ENCODE data around the gene LSM8. TPM values are rescaled to one million over a fixed set of nuclear protein-coding genes. Genes with fewer than 3 reads are reported as not detected.

LSM8 gene
- total RNA-seq, 1 experiment from 2014 or later = 29.4 TPM

DNA sequence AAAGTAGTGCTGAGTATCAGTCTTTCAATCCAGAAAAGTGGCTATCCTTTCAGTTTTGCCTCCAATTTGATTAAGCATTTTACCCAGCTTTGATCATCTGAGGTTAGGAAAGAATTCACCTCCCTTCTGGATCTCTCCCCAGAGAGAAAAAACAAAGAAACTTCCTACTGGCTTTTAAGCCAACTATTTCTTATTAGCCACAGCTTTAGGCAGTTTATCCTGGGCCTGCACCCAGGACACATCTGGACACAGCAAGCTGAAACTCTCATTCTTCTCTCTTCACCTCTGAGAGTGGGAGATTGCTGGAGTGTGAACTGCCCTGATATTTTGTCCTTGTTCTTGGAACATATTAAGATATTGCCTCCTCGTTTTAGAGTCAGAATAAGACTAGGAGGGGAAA lies 43.5 kb upstream of the LSM8 start (continued):
- TF ChIP-seq, protein P1, sequence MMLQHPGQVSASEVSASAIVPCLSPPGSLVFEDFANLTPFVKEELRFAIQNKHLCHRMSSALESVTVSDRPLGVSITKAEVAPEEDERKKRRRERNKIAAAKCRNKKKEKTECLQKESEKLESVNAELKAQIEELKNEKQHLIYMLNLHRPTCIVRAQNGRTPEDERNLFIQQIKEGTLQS (IDR thresholded peaks at IDR 0.05) = no peak
- TF ChIP-seq EZH2 (IDR thresholded peaks at IDR 0.05) (no peak), RAD21 (IDR thresholded peaks at IDR 0.05; ENCODE audit: low read depth) (no peak), POLR2A (IDR thresholded peaks at IDR 0.05; ENCODE audit: borderline replicate concordance, extremely low read depth, insufficient read depth, insufficient read length) (no peak), SIN3A (IDR thresholded peaks at IDR 0.05; ENCODE audit: low read depth) (no peak), TCF7L2 (IDR thresholded peaks at IDR 0.05; ENCODE audit: borderline replicate concordance, extremely low read depth, insufficient read depth, insufficient read length) (no peak), FOSL1 (IDR thresholded peaks at IDR 0.05; ENCODE audit: low read depth) (no peak), YY1 (IDR thresholded peaks at IDR 0.05; ENCODE audit: extremely low read depth, insufficient replicate concordance, low read depth, low read length) (no peak), POLR2AphosphoS5 (IDR thresholded peaks at IDR 0.05; ENCODE audit: low read depth, low read length) (no peak)
- TF ChIP-seq, protein P2, sequence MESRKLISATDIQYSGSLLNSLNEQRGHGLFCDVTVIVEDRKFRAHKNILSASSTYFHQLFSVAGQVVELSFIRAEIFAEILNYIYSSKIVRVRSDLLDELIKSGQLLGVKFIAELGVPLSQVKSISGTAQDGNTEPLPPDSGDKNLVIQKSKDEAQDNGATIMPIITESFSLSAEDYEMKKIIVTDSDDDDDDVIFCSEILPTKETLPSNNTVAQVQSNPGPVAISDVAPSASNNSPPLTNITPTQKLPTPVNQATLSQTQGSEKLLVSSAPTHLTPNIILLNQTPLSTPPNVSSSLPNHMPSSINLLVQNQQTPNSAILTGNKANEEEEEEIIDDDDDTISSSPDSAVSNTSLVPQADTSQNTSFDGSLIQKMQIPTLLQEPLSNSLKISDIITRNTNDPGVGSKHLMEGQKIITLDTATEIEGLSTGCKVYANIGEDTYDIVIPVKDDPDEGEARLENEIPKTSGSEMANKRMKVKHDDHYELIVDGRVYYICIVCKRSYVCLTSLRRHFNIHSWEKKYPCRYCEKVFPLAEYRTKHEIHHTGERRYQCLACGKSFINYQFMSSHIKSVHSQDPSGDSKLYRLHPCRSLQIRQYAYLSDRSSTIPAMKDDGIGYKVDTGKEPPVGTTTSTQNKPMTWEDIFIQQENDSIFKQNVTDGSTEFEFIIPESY (IDR thresholded peaks at IDR 0.05; ENCODE audit: extremely low read depth, insufficient replicate concordance, low read length) = no peak

DNA sequence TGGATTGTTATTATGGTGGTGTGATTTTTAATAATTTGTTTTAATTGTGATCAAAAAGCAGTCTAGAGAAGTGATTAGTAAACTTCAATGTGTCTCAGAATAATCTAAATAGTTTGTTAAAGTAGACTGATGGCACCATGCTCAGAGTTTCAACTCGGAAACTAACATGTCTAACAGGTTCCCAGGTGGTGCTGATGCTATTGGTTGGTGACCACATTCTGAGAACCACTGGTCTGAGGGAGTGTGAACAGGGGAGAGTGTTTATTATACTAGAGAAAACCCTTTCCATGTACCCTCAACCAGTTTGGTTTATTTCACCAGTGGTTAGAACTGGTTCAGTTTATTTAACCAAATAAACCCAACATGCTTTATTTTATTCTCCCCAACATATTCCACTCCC lies 42.0 kb upstream of the LSM8 start:
- Histone ChIP-seq H3K4me3 (replicated peaks in 1 of 2; ENCODE audit: low read depth in 1 of 2, low read length in 2 of 2) (no peak overlapping the region), H3K4me1 (ENCODE audit: control insufficient read depth in 1 of 2, insufficient read depth in 2 of 2, low read length in 2 of 2) (no peaks in the 10 kb centered on the region), H4K20me1 (ENCODE audit: insufficient read depth) (no peaks in the 10 kb centered on the region), H3K9me3 (ENCODE audit: control insufficient read depth in 1 of 2, insufficient read depth in 1 of 2, low read depth in 1 of 2, low read length in 2 of 2) (no peaks in the 10 kb centered on the region), H3K79me2 (ENCODE audit: insufficient read depth, low read length) (no peaks in the 10 kb centered on the region), H2AFZ (ENCODE audit: low read depth, low read length, poor library complexity, severe bottlenecking) (no peak overlapping the region), H3K4me2 (ENCODE audit: low read length) (no peak overlapping the region), H3K36me3 (ENCODE audit: control insufficient read depth in 1 of 2, insufficient read depth in 2 of 2, low read length in 2 of 2) (no peaks in the 10 kb centered on the region), H3K9me2 (ENCODE audit: insufficient read depth) (0 out of 2 replicates have a peak, but pooled peaks cover 3% of the 10 kb centered on the region), H3K27ac (ENCODE audit: low read depth, low read length) (no peak overlapping the region), H3K9ac (ENCODE audit: low read length) (no peak overlapping the region), H3K27me3 (ENCODE audit: insufficient read depth, low read length) (no peaks in the 10 kb centered on the region)
- no peak for DNase-seq (ENCODE audit: low read depth, low spot score)
- ATAC-seq = no peak
- ChIA-PET RAD21 (ENCODE audit: low non-redundant PET in 1 of 2, low total read pairs in 2 of 2, uncharacterized antibody in 2 of 2, unreplicated experiment in 2 of 2) (no interaction called here), CTCF (no interaction called here), POLR2A (no interaction called here)
- no TSS peak for BruUV-seq (replicated peaks)
- intact Hi-C loops (cut with micrococcal nuclease) = no loop called here
- TF ChIP-seq POLR2AphosphoS5 (IDR thresholded peaks at IDR 0.05; ENCODE audit: low read depth, low read length) (no peak), SP1 (IDR thresholded peaks at IDR 0.05; ENCODE audit: low read depth) (no peak), SRF (IDR thresholded peaks at IDR 0.05; ENCODE audit: low read depth) (no peak), EZH2phosphoT487 (IDR thresholded peaks at IDR 0.05; ENCODE audit: borderline replicate concordance) (no peak), FOSL1 (IDR thresholded peaks at IDR 0.05; ENCODE audit: low read depth) (no peak), EZH2 (IDR thresholded peaks at IDR 0.05) (no peak), JUND (IDR thresholded peaks at IDR 0.05) (no peak), RAD21 (IDR thresholded peaks at IDR 0.05; ENCODE audit: low read depth) (no peak), ZNF274 (IDR thresholded peaks at IDR 0.05; ENCODE audit: low read depth, low read length) (no peak), YY1 (IDR thresholded peaks at IDR 0.05; ENCODE audit: extremely low read depth, insufficient replicate concordance, low read depth, low read length) (no peak), POLR2A (IDR thresholded peaks at IDR 0.05; ENCODE audit: borderline replicate concordance, extremely low read depth, insufficient read depth, insufficient read length) (no peak), CEBPB (IDR thresholded peaks at IDR 0.05; ENCODE audit: low read depth) (no peak)
- TF ChIP-seq, protein P1 (IDR thresholded peaks at IDR 0.05) = no peak
- TF ChIP-seq, protein P3, sequence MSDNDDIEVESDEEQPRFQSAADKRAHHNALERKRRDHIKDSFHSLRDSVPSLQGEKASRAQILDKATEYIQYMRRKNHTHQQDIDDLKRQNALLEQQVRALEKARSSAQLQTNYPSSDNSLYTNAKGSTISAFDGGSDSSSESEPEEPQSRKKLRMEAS (IDR thresholded peaks at IDR 0.05) = no peak
- TF ChIP-seq, protein P4, sequence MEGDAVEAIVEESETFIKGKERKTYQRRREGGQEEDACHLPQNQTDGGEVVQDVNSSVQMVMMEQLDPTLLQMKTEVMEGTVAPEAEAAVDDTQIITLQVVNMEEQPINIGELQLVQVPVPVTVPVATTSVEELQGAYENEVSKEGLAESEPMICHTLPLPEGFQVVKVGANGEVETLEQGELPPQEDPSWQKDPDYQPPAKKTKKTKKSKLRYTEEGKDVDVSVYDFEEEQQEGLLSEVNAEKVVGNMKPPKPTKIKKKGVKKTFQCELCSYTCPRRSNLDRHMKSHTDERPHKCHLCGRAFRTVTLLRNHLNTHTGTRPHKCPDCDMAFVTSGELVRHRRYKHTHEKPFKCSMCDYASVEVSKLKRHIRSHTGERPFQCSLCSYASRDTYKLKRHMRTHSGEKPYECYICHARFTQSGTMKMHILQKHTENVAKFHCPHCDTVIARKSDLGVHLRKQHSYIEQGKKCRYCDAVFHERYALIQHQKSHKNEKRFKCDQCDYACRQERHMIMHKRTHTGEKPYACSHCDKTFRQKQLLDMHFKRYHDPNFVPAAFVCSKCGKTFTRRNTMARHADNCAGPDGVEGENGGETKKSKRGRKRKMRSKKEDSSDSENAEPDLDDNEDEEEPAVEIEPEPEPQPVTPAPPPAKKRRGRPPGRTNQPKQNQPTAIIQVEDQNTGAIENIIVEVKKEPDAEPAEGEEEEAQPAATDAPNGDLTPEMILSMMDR (IDR thresholded peaks at IDR 0.05 in 2 of 3, conservative IDR thresholded peaks at IDR 0.05 in 1 of 3; ENCODE audit: borderline replicate concordance in 1 of 3, insufficient read depth in 1 of 3, low read depth in 2 of 3, low read length in 2 of 3) = no peak

All from HCT116 (cell line).